22Rv1 (cell line): ENCODE results near the gene C5AR2.

ENCODE experiments used
- H3K27ac ChIP-seq: fragments of 450-650 bp; 2 replicates; pipeline ENCODE4 v1.5.1; 2017
- CTCF ChIP-seq: fragments of 450-650 bp; IDR thresholded peaks from 2 replicates; pipeline ENCODE4 v1.5.1; 2017; ENCODE audit warnings: mild to moderate bottlenecking
- ZFX ChIP-seq: fragments of 450-650 bp; IDR thresholded peaks from 2 replicates; pipeline ENCODE4 v1.6.1; 2017; ENCODE audit warnings: antibody characterized with exemption, borderline replicate concordance

C5AR2 gene

GRCh38 chr19:47305309-47305751 is 26.6 kb upstream of the C5AR2 start:
- peak overlapping the region; percentile 55 for H3K27ac ChIP-seq
- TF ChIP-seq ZFX (no peak), CTCF (peak; percentile 99)

GRCh38 chr19:47306303-47306702 is 25.7 kb upstream of the C5AR2 start:
- H3K27ac ChIP-seq, result peak overlapping the region; percentile 55
- TF ChIP-seq ZFX, result no peak
- no peak for TF ChIP-seq CTCF

GRCh38 chr19:47309038-47309437 is 22.9 kb upstream of the C5AR2 start:
- TF ChIP-seq ZFX (no peak), CTCF (no peak)
- H3K27ac ChIP-seq, result no peak overlapping the region

- TF ChIP-seq CTCF (no peak), ZFX (no peak)
- H3K27ac ChIP-seq, result no peak within 1 kb of the TSS
Measured at GRCh38 chr19:47309608-47310007, 22.4 kb upstream of the C5AR2 start, which contains the start of gene C5AR1. C5AR1 (plus strand) TSS chr19:47309861; CDS start chr19:47309896, 35 bp downstream.

- no peak for TF ChIP-seq ZFX
- no peak overlapping the region for H3K27ac ChIP-seq
Measured at GRCh38 chr19:47310323-47310722, 21.7 kb upstream of the C5AR2 start.

- H3K27ac ChIP-seq, result no peak overlapping the region
- TF ChIP-seq CTCF (no peak), ZFX (no peak)
Measured at GRCh38 chr19:47310819-47311218, 21.2 kb upstream of the C5AR2 start.

- H3K27ac ChIP-seq, result no peak overlapping the region
- TF ChIP-seq ZFX, result no peak
- no peak for TF ChIP-seq CTCF
Measured at GRCh38 chr19:47312366-47313006, 19.5 kb upstream of the C5AR2 start.
